ENCODE data around the gene S100PBP. TPM values are rescaled to one million over a fixed set of nuclear protein-coding genes. Genes with fewer than 3 reads are reported as not detected.

S100PBP gene
- total RNA-seq, 3 donors from 2014 or later, result 25.0 to 49.0 (median 29.5) TPM

- H3K27me3 ChIP-seq, result no peaks in the 10 kb centered on the region
- no peak overlapping the region for H3K27ac ChIP-seq
- TF ChIP-seq POLR2AphosphoS5 (IDR thresholded peaks at IDR 0.05), result no peak
- TF ChIP-seq CTCF (IDR thresholded peaks at IDR 0.05), result no peak
- no peak for TF ChIP-seq POLR2A (IDR thresholded peaks at IDR 0.05)
- H3K4me3 ChIP-seq, result no peak overlapping the region
- H3K9me3 ChIP-seq, result no peaks in the 10 kb centered on the region
- no peak for DNase-seq (ENCODE audit: low spot score in 2 of 2)
- H3K4me1 ChIP-seq, result peaks cover 0 to 3% of the 10 kb centered on the region in 2 donors
- intact Hi-C loops (cut with DNase I; ENCODE audit: low total_unique reads), result no loop called here
- no peaks in the 10 kb centered on the region for H3K36me3 ChIP-seq
Observed at GRCh38 chr1:32867671-32868070, 50.2 kb downstream of the S100PBP start.

- H3K27me3 ChIP-seq, result no peaks in the 10 kb centered on the region
- no peak overlapping the region for H3K27ac ChIP-seq
- H3K36me3 ChIP-seq, result no peaks in the 10 kb centered on the region
- no peak for DNase-seq (ENCODE audit: low spot score in 2 of 2)
- TF ChIP-seq POLR2A (IDR thresholded peaks at IDR 0.05) (no peak), CTCF (IDR thresholded peaks at IDR 0.05) (no peak)
- H3K9me3 ChIP-seq, result no peaks in the 10 kb centered on the region
- no peak overlapping the region for H3K4me3 ChIP-seq
- intact Hi-C loops (cut with DNase I; ENCODE audit: low total_unique reads), result no loop called here
- peaks cover 0 to 3% of the 10 kb centered on the region in 2 donors for H3K4me1 ChIP-seq
Observed at GRCh38 chr1:32868085-32868484, 50.6 kb downstream of the S100PBP start.

DNA sequence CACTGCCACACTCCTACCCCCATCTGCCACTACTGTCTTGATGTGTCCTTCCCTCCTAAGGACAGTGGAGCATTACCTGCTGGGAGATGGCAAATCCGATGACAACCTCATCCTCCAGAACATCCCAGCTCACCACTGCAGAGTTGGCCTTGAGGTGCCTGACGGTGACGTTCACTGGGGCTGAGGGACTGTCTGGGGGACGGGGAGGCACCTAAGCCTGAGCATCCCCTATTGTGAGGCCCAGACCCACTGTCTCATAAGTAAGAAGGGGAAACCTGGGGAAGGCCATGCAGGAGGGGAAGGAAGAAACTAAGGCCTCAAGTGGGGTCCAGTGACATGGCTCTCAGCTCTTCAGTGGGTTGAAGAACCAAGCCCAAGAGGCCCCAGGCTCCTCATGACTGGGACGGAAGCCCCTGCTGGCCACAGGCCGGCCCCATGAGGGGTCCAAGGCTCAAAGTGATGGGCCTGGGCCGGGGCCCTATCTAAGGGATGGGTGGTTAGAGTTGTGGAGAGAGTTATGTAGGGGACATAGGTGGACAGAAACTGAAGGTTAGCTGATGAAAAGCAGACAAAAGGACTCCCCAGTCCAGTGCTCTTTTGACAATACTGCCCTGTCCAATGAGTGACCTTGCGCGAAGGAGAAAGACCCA is 51.5 kb downstream of the S100PBP start:
- TF ChIP-seq CTCF (IDR thresholded peaks at IDR 0.05), result no peak
- no peak for TF ChIP-seq POLR2A (IDR thresholded peaks at IDR 0.05)
- TF ChIP-seq POLR2AphosphoS5 (IDR thresholded peaks at IDR 0.05), result no peak
- intact Hi-C loops (cut with DNase I; ENCODE audit: low total_unique reads), result no loop called here
- Histone ChIP-seq H3K4me3 (no peak overlapping the region), H3K36me3 (no peaks in the 10 kb centered on the region), H3K4me1 (peaks cover 0 to 3% of the 10 kb centered on the region in 2 donors), H3K9me3 (no peaks in the 10 kb centered on the region), H3K27me3 (no peaks in the 10 kb centered on the region), H3K27ac (no peak overlapping the region)
- no peak for DNase-seq (ENCODE audit: low spot score in 2 of 2)

GRCh38 chr1:32869923-32870614 is 52.6 kb downstream of the S100PBP start:
- Histone ChIP-seq H3K27me3 (no peaks in the 10 kb centered on the region), H3K9me3 (no peaks in the 10 kb centered on the region), H3K27ac (no peak overlapping the region), H3K4me3 (peak overlapping the region; percentile 18 to 70 (median 52)), H3K36me3 (no peaks in the 10 kb centered on the region), H3K4me1 (peaks cover 0 to 3% of the 10 kb centered on the region in 2 donors)
- no peak for DNase-seq (ENCODE audit: low spot score in 2 of 2)
- TF ChIP-seq CTCF (IDR thresholded peaks at IDR 0.05) (no peak), POLR2AphosphoS5 (IDR thresholded peaks at IDR 0.05) (no peak), POLR2A (IDR thresholded peaks at IDR 0.05) (no peak)
- intact Hi-C loops (cut with DNase I; ENCODE audit: low total_unique reads), result no loop called here

DNA sequence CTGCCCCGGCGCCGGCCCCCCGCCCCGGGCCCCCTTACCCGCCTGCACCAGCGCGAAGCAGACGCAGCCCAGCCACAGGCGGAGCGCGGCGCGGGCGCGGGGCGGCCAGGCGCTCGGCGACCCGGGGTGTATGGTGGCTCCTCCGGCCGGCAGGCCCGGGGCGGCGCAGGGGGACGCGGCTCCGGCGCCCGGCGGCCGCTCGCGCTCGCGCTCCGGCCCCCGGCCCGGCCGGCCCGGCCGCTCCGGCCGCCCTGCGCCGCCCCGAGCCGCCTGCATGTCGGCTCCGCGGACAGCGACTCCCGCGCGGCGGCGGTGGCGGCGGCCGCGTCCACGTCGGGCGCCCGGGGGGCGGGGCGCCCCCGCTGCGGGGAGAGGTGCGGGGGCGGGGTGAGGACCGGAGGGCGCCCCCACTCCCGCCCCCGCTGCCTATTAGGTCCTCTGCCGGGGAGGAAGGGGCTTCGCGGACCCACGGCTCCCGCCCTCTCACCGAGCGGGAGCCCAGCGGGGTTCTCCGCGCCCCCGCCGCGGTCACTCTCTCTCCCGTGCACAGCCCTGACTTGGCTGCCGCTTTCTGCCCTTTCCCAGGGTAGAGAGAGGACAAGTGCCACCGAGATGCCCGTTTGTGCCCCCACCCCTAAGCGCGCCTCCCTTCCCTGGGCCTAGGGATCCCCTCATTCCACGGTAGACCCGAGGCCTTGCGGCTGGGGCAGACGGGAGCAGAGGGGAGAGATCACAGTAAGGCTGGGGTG is 53.3 kb downstream of the S100PBP start, which contains the start of gene FNDC5:
Gene FNDC5 (minus strand): TSS at position 298 of the 749 bp plus-strand sequence.
- DNase-seq (ENCODE audit: low spot score in 2 of 2), result no peak
- Histone ChIP-seq H3K4me3 (peak within 1 kb of the TSS; percentile 46 to 70 (median 52)), H3K27me3 (no peaks in the 10 kb centered on the region), H3K4me1 (peaks cover 0 to 3% of the 10 kb centered on the region in 2 donors), H3K27ac (no peak within 1 kb of the TSS), H3K9me3 (no peaks in the 10 kb centered on the region), H3K36me3 (no peaks in the 10 kb centered on the region)
- TF ChIP-seq POLR2A (IDR thresholded peaks at IDR 0.05) (no peak), CTCF (IDR thresholded peaks at IDR 0.05) (no peak), POLR2AphosphoS5 (IDR thresholded peaks at IDR 0.05) (no peak)
- intact Hi-C loops (cut with DNase I; ENCODE audit: low total_unique reads), result no loop called here

All from breast epithelium (tissue), 4 donors.